BE2C (cell line): Measurements from ENCODE around the gene STARD10.

Experiments used
- DNase-seq: peaks from one replicate; pipeline ENCODE4 v3.0.0-alpha.2; 2020
- H3K27me3 ChIP-seq: fragments of 250-450 bp; sonication (Bioruptor Pico); 2 replicates; pipeline ENCODE4 v1.5.1; 2020; ENCODE audit warnings: mild to moderate bottlenecking
- H3K36me3 ChIP-seq: fragments of 250-450 bp; sonication (Bioruptor Pico); 2 replicates; pipeline ENCODE4 v1.5.1; 2020; ENCODE audit warnings: mild to moderate bottlenecking
- H3K4me1 ChIP-seq: fragments of 250-450 bp; sonication (Bioruptor Pico); 2 replicates; pipeline ENCODE4 v1.5.1; 2020
- H3K4me3 ChIP-seq: 2 replicates; pipeline ENCODE4 v1.5.1; 2011; ENCODE audit warnings: low read depth, low read length
- H3K9me3 ChIP-seq: fragments of 250-450 bp; sonication (Bioruptor Pico); 2 replicates; pipeline ENCODE4 v1.5.1; 2020
- TF ChIP-seq, protein P1 (sequence below): IDR thresholded peaks from 2 replicates; pipeline ENCODE4 v1.5.1; 2012; ENCODE audit warnings: mild to moderate bottlenecking, low read depth, low read length

The STARD10 gene

DNA sequence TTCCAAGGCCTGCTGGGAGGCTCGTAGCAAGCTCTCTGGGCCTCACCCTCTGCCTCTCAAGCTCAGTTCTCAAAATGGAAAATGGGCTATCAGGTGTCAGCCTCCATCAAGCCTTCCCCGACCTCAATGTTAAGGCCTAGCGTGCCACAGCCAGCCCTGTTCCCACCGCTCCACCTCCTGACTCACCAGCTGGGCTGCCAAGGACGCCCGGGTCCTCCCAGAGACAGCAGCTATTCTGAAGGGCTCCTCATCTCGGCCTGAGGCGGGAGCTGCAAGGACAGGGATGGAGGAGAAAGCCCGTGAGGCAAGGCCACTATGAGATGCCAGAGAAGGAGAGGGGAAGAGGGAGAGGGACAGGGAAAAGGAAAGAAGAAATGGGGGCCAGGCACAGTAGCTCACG, 61.5 kb downstream of the STARD10 start:
- H3K4me3 ChIP-seq, result no peak overlapping the region
- TF ChIP-seq, protein P1, sequence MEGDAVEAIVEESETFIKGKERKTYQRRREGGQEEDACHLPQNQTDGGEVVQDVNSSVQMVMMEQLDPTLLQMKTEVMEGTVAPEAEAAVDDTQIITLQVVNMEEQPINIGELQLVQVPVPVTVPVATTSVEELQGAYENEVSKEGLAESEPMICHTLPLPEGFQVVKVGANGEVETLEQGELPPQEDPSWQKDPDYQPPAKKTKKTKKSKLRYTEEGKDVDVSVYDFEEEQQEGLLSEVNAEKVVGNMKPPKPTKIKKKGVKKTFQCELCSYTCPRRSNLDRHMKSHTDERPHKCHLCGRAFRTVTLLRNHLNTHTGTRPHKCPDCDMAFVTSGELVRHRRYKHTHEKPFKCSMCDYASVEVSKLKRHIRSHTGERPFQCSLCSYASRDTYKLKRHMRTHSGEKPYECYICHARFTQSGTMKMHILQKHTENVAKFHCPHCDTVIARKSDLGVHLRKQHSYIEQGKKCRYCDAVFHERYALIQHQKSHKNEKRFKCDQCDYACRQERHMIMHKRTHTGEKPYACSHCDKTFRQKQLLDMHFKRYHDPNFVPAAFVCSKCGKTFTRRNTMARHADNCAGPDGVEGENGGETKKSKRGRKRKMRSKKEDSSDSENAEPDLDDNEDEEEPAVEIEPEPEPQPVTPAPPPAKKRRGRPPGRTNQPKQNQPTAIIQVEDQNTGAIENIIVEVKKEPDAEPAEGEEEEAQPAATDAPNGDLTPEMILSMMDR, result no peak
- DNase-seq, result no peak

GRCh38 chr11:72730737-72731136, 63.1 kb downstream of the STARD10 start:
- TF ChIP-seq, protein P1, result no peak
- H3K4me3 ChIP-seq, result no peak overlapping the region
- no peaks in the 10 kb centered on the region for H3K9me3 ChIP-seq
- no peak for DNase-seq
- H3K4me1 ChIP-seq, result no peaks in the 10 kb centered on the region; the same call in 1 of the 2 replicates
- no peaks in the 10 kb centered on the region for H3K36me3 ChIP-seq
- H3K27me3 ChIP-seq, result no peaks in the 10 kb centered on the region

More for the DNA sequence above, 61.5 kb downstream of the STARD10 start:
- H3K9me3 ChIP-seq, result no peaks in the 10 kb centered on the region
- H3K36me3 ChIP-seq, result no peaks in the 10 kb centered on the region
- no peaks in the 10 kb centered on the region for H3K27me3 ChIP-seq
- peaks cover 9% of the 10 kb centered on the region for H3K4me1 ChIP-seq

DNA sequence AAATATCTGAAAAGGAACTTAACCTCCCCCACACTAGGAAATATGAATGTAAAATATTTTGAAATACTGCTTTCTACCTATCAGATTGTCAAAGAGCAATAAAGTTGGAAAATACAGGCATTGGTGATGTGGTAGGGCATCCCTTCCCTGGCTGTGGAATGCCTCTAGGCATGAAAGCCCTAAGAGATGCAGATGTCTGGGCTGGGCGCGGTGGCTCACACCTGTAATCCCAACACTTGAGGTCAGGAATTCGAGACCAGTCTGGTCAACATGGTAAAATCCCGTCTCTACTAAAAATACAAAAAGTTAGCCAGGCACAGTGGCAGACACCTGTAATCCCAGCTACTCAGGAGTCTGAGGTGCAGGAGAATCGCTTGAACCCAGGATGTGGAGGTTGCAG, 63.6 kb downstream of the STARD10 start:
- Histone ChIP-seq H3K4me1 (peaks cover 3% of the 10 kb centered on the region; the same call in 1 of the 2 replicates), H3K36me3 (no peaks in the 10 kb centered on the region), H3K27me3 (no peaks in the 10 kb centered on the region), H3K9me3 (no peaks in the 10 kb centered on the region), H3K4me3 (no peak overlapping the region)
- DNase-seq, result no peak
- TF ChIP-seq, protein P1, result no peak

DNA sequence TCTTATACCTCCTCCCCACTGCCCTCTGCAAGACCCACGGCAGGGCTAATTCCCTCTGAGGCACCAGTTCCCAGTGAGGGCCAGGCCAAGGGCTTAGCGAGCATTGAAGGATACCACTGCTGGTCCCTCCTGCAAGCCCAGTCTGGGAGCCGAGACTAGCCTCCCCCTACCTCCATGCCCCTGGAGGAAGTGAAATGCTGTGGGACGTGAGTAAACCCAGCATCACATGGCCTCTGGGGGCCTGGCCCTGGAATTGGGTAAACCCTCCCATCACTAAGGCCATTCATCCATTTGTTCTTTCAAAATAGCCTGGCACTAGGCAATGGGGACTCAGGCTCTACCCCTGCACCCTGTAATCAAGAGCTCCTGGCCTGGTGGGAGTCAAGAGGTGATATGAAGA, 66.3 kb downstream of the STARD10 start:
- Histone ChIP-seq H3K4me1 (peaks cover 7% of the 10 kb centered on the region), H3K9me3 (no peaks in the 10 kb centered on the region), H3K36me3 (no peaks in the 10 kb centered on the region), H3K4me3 (no peak overlapping the region), H3K27me3 (no peaks in the 10 kb centered on the region)
- DNase-seq, result no peak
- TF ChIP-seq, protein P1, result no peak

GRCh38 chr11:72726266-72727220, 67.3 kb downstream of the STARD10 start:
- H3K4me1 ChIP-seq, result peaks cover 8% of the 10 kb centered on the region
- DNase-seq, result no peak

More at GRCh38 chr11:72726266-72727220, 67.3 kb downstream of the STARD10 start:
- no peaks in the 10 kb centered on the region for H3K36me3 ChIP-seq
- H3K27me3 ChIP-seq, result no peaks in the 10 kb centered on the region
- H3K9me3 ChIP-seq, result no peaks in the 10 kb centered on the region
- TF ChIP-seq, protein P1, result no peak
- H3K4me3 ChIP-seq, result no peak overlapping the region
